Measurements from ENCODE around the gene DLGAP1.

DLGAP1 gene

DNA sequence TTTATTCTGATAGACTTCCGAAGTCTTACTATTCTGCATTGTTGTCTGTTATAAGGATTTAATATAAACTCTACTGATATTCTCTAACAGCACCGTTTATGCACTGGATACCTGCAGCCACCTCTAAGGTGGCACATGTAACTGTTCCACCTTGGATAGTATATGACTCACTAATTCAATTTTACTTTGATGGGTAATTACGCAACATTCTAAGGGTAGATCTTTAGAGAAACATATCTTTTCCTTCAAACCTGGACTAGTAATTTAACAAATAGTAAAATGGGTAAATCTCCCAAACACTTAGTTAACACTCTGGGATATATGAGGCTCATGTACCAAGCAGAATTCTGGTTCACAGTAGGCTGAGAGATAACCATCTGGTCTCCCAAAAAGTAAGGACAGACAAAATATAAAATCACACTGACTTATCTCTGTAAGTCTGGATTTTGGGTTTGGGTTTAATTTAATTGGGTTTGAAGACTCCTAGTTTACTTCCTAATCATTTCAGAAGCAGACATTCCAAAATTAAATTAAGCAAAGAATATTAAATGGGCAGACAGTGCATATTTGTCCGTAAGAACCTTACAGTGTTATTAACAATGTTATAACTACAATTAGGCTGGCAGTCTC is 590.3 kb downstream of the DLGAP1 start:
- no peak for DNase-seq (ENCODE audit: low read depth)

DNA sequence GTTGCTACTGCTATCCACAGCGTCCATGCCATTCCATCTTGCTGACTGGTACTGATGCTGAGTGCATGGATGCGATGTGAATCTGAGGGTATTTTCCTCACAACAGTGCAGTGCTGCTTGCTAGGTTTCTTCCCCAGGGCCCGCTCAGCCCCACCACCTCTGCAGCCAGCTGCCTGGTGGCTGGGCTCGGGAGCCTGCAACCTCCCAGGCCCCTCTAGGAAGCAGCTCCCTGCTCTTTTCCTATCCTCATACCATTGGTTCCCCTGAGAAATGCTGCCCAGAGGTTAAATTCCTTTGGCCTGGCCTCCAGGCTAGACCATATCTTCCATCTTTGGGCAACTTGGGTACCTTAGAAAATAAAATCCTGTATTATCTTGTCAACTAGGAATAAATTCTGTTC is 591.5 kb downstream of the DLGAP1 start:
- DNase-seq (ENCODE audit: low read depth) = no peak

- DNase-seq (ENCODE audit: low read depth) = no peak
Measured at GRCh38 chr18:3863006-3863405, 592.1 kb downstream of the DLGAP1 start.

GRCh38 chr18:3861495-3861894 is 593.6 kb downstream of the DLGAP1 start:
- DNase-seq (ENCODE audit: low read depth) = no peak

DNA sequence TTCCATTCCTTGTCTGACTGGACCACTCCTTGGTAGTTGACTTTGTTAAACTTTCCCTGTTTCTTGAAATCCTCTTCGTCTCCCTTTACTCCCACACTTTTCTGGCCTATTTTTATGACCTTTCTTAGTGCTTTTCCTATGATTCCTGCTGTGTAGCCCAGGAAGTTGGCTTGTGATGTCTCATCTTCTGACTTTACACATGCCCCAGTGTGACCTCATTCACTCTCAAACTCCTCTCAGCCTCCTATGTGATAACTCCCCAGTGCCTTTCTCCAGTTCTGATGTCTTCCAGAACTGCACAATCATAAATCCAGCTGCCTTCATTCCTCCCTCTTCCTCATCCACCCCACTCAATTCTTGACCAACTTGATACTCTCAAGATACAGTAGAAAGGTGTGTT is 597.6 kb downstream of the DLGAP1 start:
- DNase-seq (ENCODE audit: low read depth) = no peak

DNA sequence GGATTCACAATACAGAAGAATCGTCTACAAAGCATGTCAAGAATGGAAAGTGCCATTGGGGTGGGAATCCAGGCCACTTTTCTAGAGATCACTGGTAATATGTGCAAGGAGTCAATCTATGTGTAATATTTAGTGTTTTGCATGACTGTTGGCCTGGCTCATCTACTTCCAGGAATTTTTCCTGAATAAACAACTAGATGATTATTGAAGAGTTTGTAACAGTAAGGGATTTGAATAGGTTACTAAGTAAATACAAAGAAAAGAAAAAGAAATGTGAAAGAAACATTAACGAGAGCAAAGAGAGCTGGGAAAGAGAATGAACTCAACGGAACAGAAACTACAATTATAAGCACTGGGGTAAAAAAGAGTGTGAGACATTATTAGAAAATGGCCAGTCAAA is 599.1 kb downstream of the DLGAP1 start:
- no peak for DNase-seq (ENCODE audit: low read depth)

GRCh38 chr18:3852321-3852720 is 602.8 kb downstream of the DLGAP1 start:
- DNase-seq (ENCODE audit: low read depth) = no peak

- DNase-seq (ENCODE audit: low read depth) = no peak
Measured at GRCh38 chr18:3851159-3851558, 603.9 kb downstream of the DLGAP1 start.

- no peak for DNase-seq (ENCODE audit: low read depth)
Measured at GRCh38 chr18:3848316-3848715, 606.8 kb downstream of the DLGAP1 start.

DNA sequence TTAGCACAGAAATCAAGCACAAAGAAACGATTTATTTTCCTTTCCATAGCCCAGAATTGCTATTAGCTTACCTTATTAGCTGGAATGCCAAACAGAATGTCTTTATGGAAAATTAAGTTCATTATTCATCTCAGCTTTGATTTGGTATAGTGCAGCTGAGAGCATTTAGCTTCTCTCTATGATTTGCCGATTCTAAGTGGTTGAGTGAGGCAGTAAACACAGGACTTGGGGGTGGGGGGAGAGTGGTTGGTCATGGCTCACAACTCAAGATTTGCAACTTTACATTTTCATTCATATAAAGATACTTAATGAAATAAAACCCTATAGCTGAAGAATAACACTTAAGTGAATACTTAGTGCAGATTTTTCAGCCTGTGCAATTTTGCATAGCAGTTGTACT is 609.9 kb downstream of the DLGAP1 start:
- DNase-seq (ENCODE audit: low read depth) = no peak

GRCh38 chr18:3842844-3843243 is 612.3 kb downstream of the DLGAP1 start:
- DNase-seq (ENCODE audit: low read depth) = no peak

- DNase-seq (ENCODE audit: low read depth) = no peak
Measured at GRCh38 chr18:3840766-3841165, 614.3 kb downstream of the DLGAP1 start.

DNA sequence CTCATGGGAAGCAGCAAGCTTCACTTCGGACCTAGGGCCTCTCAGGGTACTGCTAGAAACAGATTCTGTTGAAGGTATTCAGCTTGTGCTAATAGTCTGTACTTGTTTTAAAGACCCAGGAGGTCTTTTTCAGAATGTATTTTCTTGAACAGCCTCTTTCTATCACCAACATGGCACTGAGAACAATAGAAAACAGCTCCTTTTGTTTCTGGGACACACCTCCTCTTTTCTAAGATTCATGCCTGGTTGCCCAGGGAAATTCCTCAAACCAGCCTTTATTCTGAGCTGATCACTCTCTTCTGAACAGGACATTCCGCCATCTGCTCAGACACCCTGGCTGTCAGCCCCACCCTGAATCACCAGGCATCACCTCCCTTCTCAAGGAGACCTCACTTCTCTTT is 615.5 kb downstream of the DLGAP1 start:
- DNase-seq (ENCODE audit: low read depth) = no peak

- no peak for DNase-seq (ENCODE audit: low read depth)
Measured at GRCh38 chr18:3836483-3837335, 618.4 kb downstream of the DLGAP1 start.

GRCh38 chr18:3832025-3832638 is 623.0 kb downstream of the DLGAP1 start:
- no peak for DNase-seq (ENCODE audit: low read depth)

GRCh38 chr18:3830604-3831003 is 624.5 kb downstream of the DLGAP1 start:
- DNase-seq (ENCODE audit: low read depth) = no peak

DNA sequence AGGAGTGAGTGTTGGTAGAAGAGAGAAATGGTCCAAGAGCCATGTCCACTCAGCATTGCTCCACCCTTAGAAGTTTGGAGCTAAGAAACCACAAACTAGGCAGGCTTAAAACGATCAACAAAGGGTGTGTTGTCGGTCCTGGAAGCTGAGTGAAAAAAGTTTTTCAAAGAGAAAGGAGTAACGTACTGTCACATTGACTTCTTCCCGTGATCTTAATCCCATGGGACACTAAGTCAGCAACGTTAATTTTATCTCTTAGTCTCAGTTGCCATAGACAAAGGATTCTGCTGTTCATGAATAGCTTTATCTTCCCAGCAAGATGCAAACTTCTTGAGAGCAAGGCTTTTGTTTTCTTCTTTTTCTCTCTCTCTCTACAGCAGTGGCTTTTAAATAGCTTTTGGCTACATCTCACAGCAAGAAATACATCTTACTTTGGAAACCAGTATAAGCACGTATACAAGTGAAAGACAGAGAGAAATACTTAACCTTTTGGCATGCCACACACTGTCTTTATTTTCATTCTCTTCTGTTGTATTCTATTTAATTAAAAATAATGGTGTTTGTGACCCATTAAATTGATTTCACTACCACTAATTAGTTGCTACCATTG is 627.8 kb downstream of the DLGAP1 start:
- no peak for DNase-seq (ENCODE audit: low read depth)

DNA sequence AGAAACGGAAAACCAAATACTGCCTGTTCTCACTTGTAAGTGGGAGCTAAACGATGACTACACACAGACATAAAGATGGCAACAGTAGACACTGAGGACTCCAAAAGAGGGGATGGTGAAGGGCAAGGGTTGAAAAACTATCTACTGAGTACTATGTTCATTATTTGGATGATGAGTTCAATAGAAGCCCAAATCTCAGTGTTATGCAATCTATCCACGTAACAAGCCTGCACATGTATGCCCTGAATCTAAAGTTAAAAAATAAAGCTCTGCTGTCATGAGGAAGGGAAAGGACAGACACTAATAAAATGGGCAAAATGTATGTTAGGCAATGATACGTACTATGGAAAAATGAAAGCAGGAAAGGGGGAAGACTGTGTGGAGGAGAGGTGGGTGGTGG is 629.1 kb downstream of the DLGAP1 start:
- DNase-seq (ENCODE audit: low read depth) = no peak

DNA sequence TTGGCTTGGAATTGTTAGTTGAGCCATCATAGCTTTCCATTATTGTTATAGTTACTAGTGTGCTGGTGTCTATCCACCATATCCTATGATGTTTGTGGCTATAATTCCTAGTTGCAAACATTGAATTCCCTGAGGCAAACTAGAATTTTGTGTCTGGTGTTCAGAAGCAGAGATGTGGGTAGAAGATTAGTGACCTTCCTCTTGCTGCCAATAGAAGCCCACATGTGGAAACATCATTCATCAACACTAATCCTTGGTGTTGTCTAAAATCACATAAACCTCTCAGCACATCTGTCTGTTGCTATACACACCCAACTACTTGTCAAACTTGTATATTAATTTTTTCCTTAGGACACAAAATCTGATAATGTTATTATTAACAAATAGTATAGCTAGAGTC is 631.0 kb downstream of the DLGAP1 start:
- DNase-seq (ENCODE audit: low read depth) = no peak

DNA sequence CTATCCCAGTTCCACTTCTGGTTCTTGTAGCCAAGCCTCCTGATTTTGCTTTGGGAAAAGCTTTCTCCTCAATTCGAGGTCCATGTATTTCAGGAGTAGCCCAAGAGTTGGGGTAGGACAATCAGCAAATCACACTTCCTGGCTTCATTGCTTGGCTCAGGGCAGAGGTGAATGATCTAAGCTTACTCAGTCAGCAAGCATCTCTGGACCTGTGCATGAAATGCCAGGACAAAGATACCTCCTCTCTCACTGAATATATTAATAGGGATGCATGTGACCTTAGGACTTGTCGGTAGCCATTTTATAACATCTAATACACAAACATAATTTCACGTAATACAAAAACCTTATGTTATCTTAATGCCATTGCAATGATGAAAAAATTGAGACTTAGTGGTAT is 632.0 kb downstream of the DLGAP1 start:
- DNase-seq (ENCODE audit: low read depth) = no peak

DNA sequence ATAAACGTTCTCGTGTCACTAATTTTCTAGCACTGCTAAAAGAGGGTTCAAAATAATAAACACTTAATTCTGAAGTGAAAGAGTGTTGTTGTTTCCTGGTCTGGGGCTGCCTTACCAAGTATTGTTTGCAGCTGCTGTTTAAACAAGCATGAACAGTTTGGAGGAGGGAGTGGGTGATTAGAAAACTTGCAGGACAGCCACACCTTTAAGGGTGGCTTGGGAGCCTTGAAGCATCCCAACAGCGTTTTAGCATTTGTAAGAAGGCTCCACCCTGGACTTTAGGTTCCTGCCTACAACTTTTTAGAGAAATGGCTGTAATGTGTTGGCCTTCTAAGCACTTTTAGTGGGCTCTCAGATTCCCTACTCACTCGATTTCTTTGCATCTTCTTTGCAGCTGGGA is 633.6 kb downstream of the DLGAP1 start:
- no peak for DNase-seq (ENCODE audit: low read depth)

GRCh38 chr18:3819961-3820360 is 635.1 kb downstream of the DLGAP1 start:
- no peak for DNase-seq (ENCODE audit: low read depth)

Measured in activated T-cell treated with anti-CD3 and anti-CD28 coated beads for 1 hour (primary cell).